LNCAP (cell line): ENCODE results near the gene RAB15.

Source experiments
- TF ChIP-seq, protein P1 (sequence below): fragments of 450-650 bp; IDR thresholded peaks from 2 replicates; pipeline ENCODE4 v1.5.1; 2017; ENCODE audit warnings: mild to moderate bottlenecking

RAB15 gene

DNA sequence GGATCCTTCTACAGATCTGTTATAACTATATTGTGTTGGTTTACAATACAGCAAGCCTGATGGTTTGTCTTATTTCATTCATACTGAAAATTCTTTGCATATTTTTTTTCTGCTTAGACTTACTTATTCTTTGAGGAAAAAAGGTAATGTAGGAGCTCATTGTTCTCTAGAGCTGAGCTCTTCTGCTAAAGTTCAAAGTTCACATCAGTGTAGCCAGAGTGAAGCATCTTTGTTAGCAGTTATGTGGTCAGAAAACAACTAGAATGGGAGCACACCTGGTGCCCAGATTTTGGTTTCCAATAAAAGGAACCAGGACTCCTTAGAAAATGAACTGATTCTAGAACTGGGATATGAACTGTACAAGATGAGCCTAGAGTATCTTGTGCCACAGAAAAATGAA lies 39.9 kb downstream of the RAB15 start:
- TF ChIP-seq, protein P1, sequence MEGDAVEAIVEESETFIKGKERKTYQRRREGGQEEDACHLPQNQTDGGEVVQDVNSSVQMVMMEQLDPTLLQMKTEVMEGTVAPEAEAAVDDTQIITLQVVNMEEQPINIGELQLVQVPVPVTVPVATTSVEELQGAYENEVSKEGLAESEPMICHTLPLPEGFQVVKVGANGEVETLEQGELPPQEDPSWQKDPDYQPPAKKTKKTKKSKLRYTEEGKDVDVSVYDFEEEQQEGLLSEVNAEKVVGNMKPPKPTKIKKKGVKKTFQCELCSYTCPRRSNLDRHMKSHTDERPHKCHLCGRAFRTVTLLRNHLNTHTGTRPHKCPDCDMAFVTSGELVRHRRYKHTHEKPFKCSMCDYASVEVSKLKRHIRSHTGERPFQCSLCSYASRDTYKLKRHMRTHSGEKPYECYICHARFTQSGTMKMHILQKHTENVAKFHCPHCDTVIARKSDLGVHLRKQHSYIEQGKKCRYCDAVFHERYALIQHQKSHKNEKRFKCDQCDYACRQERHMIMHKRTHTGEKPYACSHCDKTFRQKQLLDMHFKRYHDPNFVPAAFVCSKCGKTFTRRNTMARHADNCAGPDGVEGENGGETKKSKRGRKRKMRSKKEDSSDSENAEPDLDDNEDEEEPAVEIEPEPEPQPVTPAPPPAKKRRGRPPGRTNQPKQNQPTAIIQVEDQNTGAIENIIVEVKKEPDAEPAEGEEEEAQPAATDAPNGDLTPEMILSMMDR: no peak

DNA sequence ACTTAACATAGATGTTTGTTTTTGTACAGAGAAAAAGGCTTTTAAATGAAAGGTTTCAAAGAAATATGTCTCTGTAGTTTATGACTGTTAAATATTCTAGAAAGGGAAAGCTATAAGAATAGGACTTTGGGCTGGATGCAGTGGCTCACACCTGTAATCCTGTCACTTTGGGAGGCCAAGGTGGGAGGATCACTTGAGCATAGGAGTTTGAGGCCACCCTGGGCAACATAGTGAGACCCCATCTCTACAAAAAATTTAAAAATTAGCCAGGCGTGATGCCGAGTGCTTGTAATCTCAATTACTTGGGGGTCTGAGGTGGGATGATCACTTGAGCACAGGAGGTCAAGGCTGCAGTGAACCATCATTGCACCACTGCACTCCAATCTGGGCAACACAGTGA lies 41.0 kb downstream of the RAB15 start:
- TF ChIP-seq, protein P1: no peak

DNA sequence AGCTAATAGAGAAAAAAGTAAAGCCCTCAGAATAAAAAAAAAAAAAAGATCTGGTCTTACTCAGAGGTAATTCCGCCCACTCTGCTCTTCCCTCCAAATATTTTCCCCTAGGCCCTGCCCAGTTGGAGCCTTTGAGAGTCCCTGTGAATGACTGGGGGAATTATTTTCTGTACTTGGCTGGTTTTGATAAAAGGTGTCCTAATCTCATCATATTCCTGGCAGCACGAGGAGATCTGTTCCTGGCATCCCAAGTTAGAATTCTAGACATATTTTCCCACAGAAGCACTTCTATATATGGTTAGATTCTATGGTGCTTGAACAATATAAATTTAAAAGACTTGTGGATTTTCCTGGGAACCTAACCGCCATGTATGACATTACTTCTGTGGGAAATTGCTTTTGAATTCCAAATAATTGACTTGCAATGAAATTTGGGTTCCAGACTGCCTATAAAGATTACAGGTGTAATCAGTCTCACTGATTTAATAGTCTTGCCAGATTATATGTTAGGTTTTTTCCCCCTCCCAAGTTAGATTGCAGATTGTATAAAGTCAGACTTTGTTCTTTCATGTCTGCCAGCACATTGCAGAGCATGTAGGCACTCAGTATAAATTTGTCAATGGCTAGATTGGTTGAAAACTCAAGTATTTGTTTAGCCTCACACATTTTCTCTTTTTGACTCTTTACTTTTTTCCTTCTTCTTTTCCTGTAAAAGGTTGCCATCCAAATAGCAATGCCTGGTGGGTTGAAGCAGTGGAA lies 41.9 kb downstream of the RAB15 start:
- TF ChIP-seq, protein P1: no peak

DNA sequence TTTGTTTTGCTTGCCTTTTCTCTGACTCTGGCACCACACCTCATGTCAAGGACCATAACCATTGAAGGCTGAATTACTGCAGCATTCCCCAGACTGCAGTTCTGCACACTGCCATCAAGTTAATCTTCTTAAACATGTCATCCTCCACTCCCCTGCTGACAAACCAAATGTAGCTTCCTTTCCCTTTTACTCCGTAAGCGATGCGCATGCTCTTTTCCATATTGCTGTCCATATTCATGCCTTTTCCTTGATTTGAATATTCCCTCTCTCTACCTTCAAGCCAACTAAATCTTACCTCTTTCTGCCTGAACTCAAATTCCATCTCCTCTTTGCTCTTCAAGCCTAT lies 43.1 kb downstream of the RAB15 start:
- TF ChIP-seq, protein P1: no peak

DNA sequence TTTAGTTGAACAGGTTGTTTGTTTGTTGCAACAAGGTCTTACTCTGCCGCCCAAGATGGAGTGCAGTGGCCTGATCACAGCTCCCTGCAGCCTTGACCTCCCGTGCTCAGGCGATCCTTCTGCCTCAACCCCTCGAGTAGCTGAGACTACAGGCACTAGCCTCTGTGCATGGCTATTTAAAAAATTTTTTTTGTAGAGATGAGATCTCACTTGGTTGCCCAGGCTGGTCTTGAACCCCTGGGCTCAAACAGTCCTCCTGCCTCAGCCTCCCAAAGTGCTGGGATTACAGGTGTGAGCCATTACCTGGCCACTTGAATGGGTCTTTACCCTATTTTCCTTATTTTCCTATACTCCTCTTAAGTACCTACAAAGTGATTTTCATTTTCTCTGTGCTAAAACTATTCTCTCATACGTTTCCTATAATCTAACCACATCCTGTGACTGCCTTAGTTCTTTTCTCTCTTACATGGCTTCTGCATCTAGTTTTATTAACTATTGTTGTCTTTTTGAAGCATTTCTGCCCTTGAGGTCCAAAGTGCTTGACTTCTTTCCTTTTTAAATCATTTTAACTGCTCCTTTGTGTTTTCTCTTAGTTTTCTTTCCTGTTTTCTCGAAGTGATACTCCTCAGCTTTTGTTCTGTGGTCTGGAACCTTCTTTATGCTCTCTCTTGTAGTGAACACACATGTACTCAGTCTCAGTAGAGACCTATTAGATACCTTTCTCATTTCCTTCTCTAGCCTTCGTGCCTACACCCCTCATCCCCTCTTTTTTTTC lies 43.7 kb downstream of the RAB15 start:
- TF ChIP-seq, protein P1: no peak

DNA sequence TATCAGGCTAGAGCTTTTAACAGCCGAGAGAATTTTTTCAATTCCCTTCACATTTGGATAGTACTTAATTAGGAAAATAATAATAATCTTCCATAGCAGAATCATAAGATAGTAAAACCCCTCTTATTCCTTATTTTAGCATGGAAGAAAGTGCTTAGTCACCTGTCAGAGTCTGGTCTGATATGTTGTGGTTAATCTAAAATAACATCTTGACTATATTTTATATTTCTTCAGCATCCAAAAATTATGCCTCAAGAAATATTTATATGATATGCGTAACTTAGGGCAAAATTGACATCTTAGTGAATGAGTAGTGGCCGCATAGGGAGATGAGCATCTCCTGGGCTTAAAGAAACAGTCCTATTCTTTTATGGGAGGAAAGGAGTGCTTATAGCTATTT lies 45.1 kb downstream of the RAB15 start:
- TF ChIP-seq, protein P1: no peak

DNA sequence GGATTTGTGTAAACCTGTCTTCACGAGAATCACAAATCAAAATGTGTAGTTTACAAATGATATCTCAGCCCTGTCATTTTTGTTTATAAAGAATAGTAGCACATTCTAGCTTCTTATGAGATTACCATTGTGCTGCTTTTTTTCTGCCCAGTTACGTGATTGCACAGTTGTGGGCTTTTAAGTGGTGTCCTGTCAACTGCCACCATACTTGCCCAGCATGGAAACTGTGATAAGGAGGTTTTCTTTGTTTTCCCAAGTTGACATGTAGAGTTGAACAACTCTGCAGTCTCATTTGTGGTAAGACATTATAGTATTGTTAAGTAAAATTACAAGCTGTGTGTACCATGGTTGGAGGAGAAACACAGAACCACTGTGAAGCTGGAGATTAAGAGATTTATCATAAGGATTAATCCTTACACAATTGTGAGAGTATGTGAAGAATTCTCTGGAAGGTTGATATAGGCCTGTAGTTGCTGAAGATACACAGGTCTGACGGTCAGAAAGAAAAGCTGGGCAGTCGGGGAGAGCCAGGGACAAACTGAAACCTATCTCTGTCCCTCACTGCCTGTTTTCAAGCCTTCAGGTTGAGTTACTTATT lies 45.6 kb downstream of the RAB15 start:
- TF ChIP-seq, protein P1: no peak
